ENCODE results near the gene ITSN1.

Gene ITSN1

DNA sequence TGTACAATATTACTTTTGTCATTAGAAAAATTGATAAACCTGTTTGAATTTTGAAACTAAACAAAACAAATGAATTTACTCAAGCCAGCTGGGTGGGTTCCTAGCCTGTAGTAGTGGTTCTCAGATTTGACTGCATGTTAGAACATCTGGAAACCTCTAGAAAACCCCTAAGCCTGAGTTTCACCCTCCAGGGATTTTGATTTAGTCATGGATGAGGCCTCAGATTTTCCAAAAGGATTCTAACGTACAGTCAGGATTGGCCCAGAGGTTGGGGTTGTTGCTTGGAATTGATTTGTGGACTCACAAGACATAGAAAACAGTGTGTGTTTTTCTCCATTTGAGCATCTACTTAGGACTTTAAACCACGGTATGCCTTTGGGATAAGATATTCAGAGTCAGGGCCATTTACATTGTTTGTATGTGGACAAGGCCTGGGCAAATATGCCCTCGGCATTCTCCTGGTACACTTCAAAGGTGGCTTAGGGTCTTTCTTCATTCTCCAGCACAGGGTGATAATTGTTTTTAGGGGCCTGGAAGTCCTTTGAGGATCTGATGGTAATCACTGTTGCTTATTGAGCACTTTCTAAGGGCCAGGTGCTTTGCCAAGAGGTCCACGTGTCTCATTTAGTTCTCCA, 230.7 kb downstream of the ITSN1 start:
- Histone ChIP-seq H3K36me3 (ENCODE audit: control insufficient read depth in 2 of 2, insufficient read depth in 2 of 2, low read length in 2 of 2) (no peaks in the 10 kb centered on the region), H3K4me3 (ENCODE audit: low read length in 2 of 2) (no peak overlapping the region), H3K9ac (ENCODE audit: low read length in 2 of 2) (no peak overlapping the region), H3K27ac (ENCODE audit: low read length) (no peak overlapping the region), H3K4me1 (ENCODE audit: control insufficient read depth, insufficient read depth, low read length) (no peaks in the 10 kb centered on the region), H3K27me3 (ENCODE audit: control insufficient read depth in 1 of 2, insufficient read depth in 2 of 2, low read length in 2 of 2) (no peaks in the 10 kb centered on the region), H3K9me3 (ENCODE audit: control insufficient read depth in 2 of 2, low read length in 2 of 2) (no peaks in the 10 kb centered on the region)

DNA sequence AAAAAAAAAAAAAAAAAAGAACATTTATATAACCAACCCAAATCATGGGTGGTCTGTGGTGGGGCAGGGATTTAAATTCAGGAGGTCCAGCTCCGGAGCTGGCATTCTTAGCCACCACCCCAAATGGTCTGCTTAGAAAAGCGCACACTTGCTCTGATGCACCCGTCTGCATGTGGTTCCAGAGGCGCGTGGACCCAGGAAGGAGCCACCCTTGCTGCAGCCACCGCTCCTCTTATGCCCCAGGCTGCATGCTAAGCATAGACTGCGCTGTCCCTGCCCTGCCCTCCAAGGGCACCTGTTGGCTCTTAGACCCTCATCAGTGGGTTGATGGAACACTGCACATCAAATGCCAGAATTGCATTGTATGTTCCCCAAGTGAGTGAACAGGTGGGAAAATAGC, 231.9 kb downstream of the ITSN1 start:
- Histone ChIP-seq H3K27me3 (ENCODE audit: control insufficient read depth in 1 of 2, insufficient read depth in 2 of 2, low read length in 2 of 2) (no peaks in the 10 kb centered on the region), H3K4me3 (ENCODE audit: low read length in 2 of 2) (no peak overlapping the region), H3K27ac (ENCODE audit: low read length) (no peak overlapping the region), H3K36me3 (ENCODE audit: control insufficient read depth in 2 of 2, insufficient read depth in 2 of 2, low read length in 2 of 2) (no peaks in the 10 kb centered on the region), H3K4me1 (ENCODE audit: control insufficient read depth, insufficient read depth, low read length) (no peaks in the 10 kb centered on the region), H3K9me3 (ENCODE audit: control insufficient read depth in 2 of 2, low read length in 2 of 2) (no peaks in the 10 kb centered on the region), H3K9ac (ENCODE audit: low read length in 2 of 2) (no peak overlapping the region)

DNA sequence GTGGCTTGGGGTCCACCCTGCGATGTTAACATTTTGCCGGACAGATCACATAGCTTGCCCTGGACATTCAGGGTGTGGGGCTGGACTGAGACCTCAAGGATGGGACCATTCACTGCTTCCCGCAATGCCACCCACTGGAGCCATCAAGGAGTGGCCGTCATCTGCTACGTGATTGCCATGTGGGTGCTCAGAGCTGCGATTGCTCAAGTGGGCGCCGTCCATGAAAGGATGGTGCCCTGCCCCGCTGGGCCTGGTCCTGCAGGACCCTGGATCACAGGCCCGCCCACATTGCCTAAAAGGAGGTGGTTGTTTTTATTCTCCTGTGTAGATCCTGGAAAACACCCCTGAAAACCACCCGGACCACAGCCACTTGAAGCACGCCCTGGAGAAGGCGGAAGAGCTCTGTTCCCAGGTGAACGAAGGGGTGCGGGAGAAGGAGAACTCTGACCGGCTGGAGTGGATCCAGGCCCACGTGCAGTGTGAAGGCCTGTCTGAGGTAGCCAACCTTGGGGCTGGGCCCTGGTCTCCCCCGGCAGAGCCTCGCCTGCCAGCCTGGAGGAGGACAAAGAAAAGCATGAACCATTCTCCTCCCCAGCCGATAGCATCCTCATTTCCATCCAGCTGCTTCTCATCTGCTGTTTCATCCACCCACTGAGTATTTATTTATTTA, 232.9 kb downstream of the ITSN1 start:
- H3K36me3 ChIP-seq (ENCODE audit: control insufficient read depth in 2 of 2, insufficient read depth in 2 of 2, low read length in 2 of 2): no peaks in the 10 kb centered on the region
- no peaks in the 10 kb centered on the region for H3K4me1 ChIP-seq (ENCODE audit: control insufficient read depth, insufficient read depth, low read length)
- H3K27me3 ChIP-seq (ENCODE audit: control insufficient read depth in 1 of 2, insufficient read depth in 2 of 2, low read length in 2 of 2): no peaks in the 10 kb centered on the region
- H3K4me3 ChIP-seq (ENCODE audit: low read length in 2 of 2): no peak overlapping the region
- H3K9me3 ChIP-seq (ENCODE audit: control insufficient read depth in 2 of 2, low read length in 2 of 2): no peaks in the 10 kb centered on the region
- no peak overlapping the region for H3K9ac ChIP-seq (ENCODE audit: low read length in 2 of 2)
- H3K27ac ChIP-seq (ENCODE audit: low read length): no peak overlapping the region

DNA sequence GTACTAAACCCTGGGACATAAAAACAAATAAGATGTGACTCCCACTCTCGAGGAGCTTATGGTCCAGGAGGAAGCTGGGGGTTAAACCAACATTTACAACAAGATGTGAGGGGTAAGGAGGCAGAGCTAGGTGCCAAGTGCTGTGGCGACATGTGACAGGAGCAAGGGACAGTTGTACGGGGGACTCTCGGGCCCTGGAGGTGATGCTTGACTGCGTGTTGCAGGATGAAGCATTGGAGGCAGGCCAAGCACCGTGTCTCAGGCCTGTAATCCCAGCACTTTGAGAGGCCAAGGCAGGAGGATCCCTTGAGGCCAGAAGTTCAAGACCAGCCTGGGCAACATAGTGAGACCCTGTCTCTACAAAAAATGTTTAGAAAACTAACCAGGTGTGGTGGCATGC, 236.5 kb downstream of the ITSN1 start:
- no peaks in the 10 kb centered on the region for H3K36me3 ChIP-seq (ENCODE audit: control insufficient read depth in 2 of 2, insufficient read depth in 2 of 2, low read length in 2 of 2)
- H3K4me3 ChIP-seq (ENCODE audit: low read length in 2 of 2): no peak overlapping the region
- H3K9ac ChIP-seq (ENCODE audit: low read length in 2 of 2): no peak overlapping the region
- H3K27ac ChIP-seq (ENCODE audit: low read length): no peak overlapping the region
- no peaks in the 10 kb centered on the region for H3K9me3 ChIP-seq (ENCODE audit: control insufficient read depth in 2 of 2, low read length in 2 of 2)
- no peaks in the 10 kb centered on the region for H3K27me3 ChIP-seq (ENCODE audit: control insufficient read depth in 1 of 2, insufficient read depth in 2 of 2, low read length in 2 of 2)
- H3K4me1 ChIP-seq (ENCODE audit: control insufficient read depth, insufficient read depth, low read length): no peaks in the 10 kb centered on the region

DNA sequence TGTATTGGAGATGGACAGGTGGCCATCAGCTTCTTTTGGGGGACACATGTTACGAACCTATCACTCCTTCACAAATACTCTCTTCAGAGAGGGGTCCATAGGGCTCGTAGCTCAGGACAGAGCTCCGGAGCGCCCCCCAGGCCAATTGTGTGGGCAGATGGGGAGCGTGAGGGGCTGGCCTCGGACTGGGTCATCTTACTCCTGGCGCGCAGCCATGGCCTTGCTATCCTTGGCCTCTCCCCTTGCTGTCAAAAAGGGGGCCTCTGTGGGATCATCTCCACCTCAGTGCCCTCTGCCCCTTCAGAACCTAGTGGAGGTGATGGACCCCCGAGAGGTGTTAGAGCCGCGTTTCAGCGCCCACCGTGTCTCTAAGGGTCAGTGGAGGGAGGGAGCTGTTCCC, 238.3 kb downstream of the ITSN1 start:
- Histone ChIP-seq H3K9ac (ENCODE audit: low read length in 2 of 2) (no peak overlapping the region), H3K9me3 (ENCODE audit: control insufficient read depth in 2 of 2, low read length in 2 of 2) (no peaks in the 10 kb centered on the region), H3K36me3 (ENCODE audit: control insufficient read depth in 2 of 2, insufficient read depth in 2 of 2, low read length in 2 of 2) (no peaks in the 10 kb centered on the region), H3K27me3 (ENCODE audit: control insufficient read depth in 1 of 2, insufficient read depth in 2 of 2, low read length in 2 of 2) (no peaks in the 10 kb centered on the region), H3K4me1 (ENCODE audit: control insufficient read depth, insufficient read depth, low read length) (no peaks in the 10 kb centered on the region), H3K27ac (ENCODE audit: low read length) (no peak overlapping the region), H3K4me3 (ENCODE audit: low read length in 2 of 2) (no peak overlapping the region)

DNA sequence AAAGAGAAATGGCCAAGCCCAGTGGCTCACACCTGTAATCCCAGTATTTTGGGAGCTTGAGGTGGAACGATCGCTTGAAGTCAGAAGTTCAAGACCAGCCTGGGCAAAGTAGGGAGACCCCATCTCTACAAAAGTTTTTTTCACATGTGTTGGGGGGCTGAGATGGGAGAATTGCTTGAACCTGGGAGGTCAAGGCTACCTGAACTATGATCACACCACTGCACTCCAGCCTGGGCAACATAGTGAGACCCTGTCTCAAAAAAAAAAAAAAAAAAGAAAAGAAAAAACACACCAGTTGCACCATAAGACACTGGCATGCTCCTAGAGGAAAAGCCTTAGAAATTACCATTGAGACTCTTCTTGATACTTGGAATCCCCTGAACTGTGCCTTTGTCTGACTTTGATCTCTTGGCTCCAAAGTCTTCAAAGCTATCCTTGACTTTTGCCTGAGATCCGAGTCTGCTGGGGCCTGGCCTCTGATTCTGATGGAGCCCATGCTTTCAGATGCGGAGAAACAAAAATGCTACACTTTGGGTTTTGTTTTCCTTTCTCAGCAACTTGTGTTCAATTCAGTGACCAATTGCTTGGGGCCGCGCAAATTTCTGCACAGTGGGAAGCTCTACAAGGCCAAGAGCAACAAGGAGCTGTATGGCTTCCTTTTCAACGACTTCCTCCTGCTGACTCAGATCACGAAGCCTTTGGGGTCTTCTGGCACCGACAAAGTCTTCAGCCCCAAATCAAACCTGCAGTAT, 239.6 kb downstream of the ITSN1 start:
- H3K4me3 ChIP-seq (ENCODE audit: low read length in 2 of 2): no peak overlapping the region
- no peak overlapping the region for H3K9ac ChIP-seq (ENCODE audit: low read length in 2 of 2)
- no peak overlapping the region for H3K27ac ChIP-seq (ENCODE audit: low read length)
- H3K27me3 ChIP-seq (ENCODE audit: control insufficient read depth in 1 of 2, insufficient read depth in 2 of 2, low read length in 2 of 2): no peaks in the 10 kb centered on the region
- no peaks in the 10 kb centered on the region for H3K4me1 ChIP-seq (ENCODE audit: control insufficient read depth, insufficient read depth, low read length)
- H3K9me3 ChIP-seq (ENCODE audit: control insufficient read depth in 2 of 2, low read length in 2 of 2): no peaks in the 10 kb centered on the region
- no peaks in the 10 kb centered on the region for H3K36me3 ChIP-seq (ENCODE audit: control insufficient read depth in 2 of 2, insufficient read depth in 2 of 2, low read length in 2 of 2)

DNA sequence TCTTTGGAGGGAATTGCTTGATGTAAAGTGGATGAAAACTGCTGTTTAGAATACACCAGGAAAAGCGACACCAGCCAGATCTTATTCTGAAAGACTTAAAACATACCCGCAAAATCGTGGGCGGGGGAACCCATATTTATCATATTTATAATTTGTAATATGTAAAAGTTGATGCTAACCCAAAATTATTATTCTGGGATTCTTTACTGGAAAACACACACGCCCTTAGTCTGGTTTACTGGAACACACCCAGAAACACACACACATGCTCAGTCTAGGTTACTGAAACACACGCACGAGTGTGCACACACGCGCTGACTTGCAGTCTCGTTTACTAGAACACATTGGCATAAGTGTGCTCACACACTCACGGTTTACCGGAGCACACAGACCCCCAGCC, 240.8 kb downstream of the ITSN1 start:
- Histone ChIP-seq H3K27me3 (ENCODE audit: control insufficient read depth in 1 of 2, insufficient read depth in 2 of 2, low read length in 2 of 2) (no peaks in the 10 kb centered on the region), H3K9ac (ENCODE audit: low read length in 2 of 2) (no peak overlapping the region), H3K4me1 (ENCODE audit: control insufficient read depth, insufficient read depth, low read length) (no peaks in the 10 kb centered on the region), H3K36me3 (ENCODE audit: control insufficient read depth in 2 of 2, insufficient read depth in 2 of 2, low read length in 2 of 2) (no peaks in the 10 kb centered on the region), H3K27ac (ENCODE audit: low read length) (no peak overlapping the region), H3K4me3 (ENCODE audit: low read length in 2 of 2) (no peak overlapping the region), H3K9me3 (ENCODE audit: control insufficient read depth in 2 of 2, low read length in 2 of 2) (no peaks in the 10 kb centered on the region)

DNA sequence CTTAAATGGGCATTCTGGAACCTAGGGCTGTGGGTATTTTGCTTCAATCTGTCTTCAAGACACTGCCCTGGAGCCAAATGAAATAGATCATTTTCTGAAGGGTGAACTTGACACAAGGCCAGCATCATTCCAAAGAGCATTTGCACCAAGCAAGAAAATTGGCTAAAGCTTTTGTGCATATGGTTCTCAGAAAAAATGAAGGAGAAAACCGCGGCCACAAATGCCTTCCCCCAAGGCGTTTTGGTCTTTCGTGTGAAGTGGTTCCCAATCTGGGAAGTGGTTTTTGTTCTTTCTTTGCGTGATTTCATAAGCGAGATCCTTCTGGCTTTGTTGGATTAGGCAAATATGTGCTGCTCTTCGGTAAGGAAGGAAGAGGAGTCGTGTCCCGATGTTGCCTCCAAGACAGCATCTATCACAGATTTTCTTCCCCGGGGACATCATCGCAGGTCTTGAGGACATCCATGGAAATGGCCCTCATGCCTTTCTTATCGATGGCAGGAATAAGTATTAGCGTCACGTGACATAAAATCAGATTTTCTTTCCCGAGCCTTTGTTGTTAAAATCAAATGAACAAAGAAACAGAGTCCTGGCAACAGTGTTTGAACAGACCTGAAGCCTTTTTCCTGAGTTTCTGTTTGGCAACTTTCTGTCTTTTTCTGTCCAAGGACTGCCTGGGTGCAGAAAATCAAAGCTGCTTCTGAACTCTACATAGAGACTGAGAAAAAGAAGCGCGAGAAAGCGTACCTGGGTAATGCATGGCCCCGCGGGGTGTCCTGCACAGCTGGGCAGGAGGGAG, 242.3 kb downstream of the ITSN1 start:
- Histone ChIP-seq H3K27me3 (ENCODE audit: control insufficient read depth in 1 of 2, insufficient read depth in 2 of 2, low read length in 2 of 2) (no peaks in the 10 kb centered on the region), H3K4me3 (ENCODE audit: low read length in 2 of 2) (peak overlapping the region in 1 of 2 donors; percentile 29), H3K27ac (ENCODE audit: low read length) (no peak overlapping the region), H3K9ac (ENCODE audit: low read length in 2 of 2) (no peak overlapping the region), H3K36me3 (ENCODE audit: control insufficient read depth in 2 of 2, insufficient read depth in 2 of 2, low read length in 2 of 2) (no peaks in the 10 kb centered on the region), H3K9me3 (ENCODE audit: control insufficient read depth in 2 of 2, low read length in 2 of 2) (no peaks in the 10 kb centered on the region), H3K4me1 (ENCODE audit: control insufficient read depth, insufficient read depth, low read length) (no peaks in the 10 kb centered on the region)

DNA sequence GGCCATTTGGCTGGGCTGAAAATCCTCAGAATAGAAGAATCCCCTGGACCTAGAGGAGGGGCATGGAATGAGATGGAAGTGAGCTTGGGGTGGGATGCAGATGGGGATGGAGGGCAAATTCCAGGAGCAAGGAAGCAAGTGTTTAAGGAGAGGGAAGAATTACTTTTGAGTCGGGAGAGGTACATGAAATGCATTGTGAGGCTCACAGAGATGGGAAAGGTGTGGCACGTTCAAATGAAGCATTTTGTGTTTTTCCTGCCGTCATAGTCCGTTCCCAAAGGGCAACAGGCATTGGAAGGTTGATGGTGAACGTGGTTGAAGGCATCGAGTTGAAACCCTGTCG, 242.8 kb downstream of the ITSN1 start:
- no peak overlapping the region for H3K4me3 ChIP-seq (ENCODE audit: low read length in 2 of 2)
- H3K27ac ChIP-seq (ENCODE audit: low read length): no peak overlapping the region
- H3K9me3 ChIP-seq (ENCODE audit: control insufficient read depth in 2 of 2, low read length in 2 of 2): no peaks in the 10 kb centered on the region
- no peaks in the 10 kb centered on the region for H3K27me3 ChIP-seq (ENCODE audit: control insufficient read depth in 1 of 2, insufficient read depth in 2 of 2, low read length in 2 of 2)
- no peaks in the 10 kb centered on the region for H3K4me1 ChIP-seq (ENCODE audit: control insufficient read depth, insufficient read depth, low read length)
- H3K36me3 ChIP-seq (ENCODE audit: control insufficient read depth in 2 of 2, insufficient read depth in 2 of 2, low read length in 2 of 2): no peaks in the 10 kb centered on the region
- H3K9ac ChIP-seq (ENCODE audit: low read length in 2 of 2): no peak overlapping the region

DNA sequence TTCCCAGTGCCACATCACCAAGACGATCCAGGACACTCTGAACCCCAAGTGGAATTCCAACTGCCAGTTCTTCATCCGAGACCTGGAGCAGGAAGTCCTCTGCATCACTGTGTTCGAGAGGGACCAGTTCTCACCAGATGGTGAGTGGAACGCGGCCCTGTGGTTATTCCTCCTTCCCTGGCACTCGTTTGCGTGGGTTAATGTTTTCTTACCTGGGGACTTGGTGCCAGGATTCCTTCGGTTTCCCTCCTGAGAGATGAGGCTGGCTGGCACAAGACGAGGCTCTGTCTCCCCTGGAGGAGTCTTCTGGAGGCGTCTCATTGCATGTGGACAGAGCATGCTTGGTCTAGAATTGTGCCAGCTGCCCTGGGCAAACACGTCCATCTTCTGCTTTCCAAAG, 244.0 kb downstream of the ITSN1 start:
- H3K36me3 ChIP-seq (ENCODE audit: control insufficient read depth in 2 of 2, insufficient read depth in 2 of 2, low read length in 2 of 2): no peaks in the 10 kb centered on the region
- no peak overlapping the region for H3K9ac ChIP-seq (ENCODE audit: low read length in 2 of 2)
- no peaks in the 10 kb centered on the region for H3K4me1 ChIP-seq (ENCODE audit: control insufficient read depth, insufficient read depth, low read length)
- H3K4me3 ChIP-seq (ENCODE audit: low read length in 2 of 2): no peak overlapping the region
- no peaks in the 10 kb centered on the region for H3K9me3 ChIP-seq (ENCODE audit: control insufficient read depth in 2 of 2, low read length in 2 of 2)
- no peaks in the 10 kb centered on the region for H3K27me3 ChIP-seq (ENCODE audit: control insufficient read depth in 1 of 2, insufficient read depth in 2 of 2, low read length in 2 of 2)
- no peak overlapping the region for H3K27ac ChIP-seq (ENCODE audit: low read length)
